K562 (cell line): ENCODE results near the gene PTTG2. TPM values are rescaled to one million over a fixed set of nuclear protein-coding genes. Genes with fewer than 3 reads are reported as not detected.
A peak's percentile ranks its signal among the peaks of the same experiment; 100 is the strongest.

ENCODE experiments used
- ATAC-seq: fragments of 200-7000 bp; cut with Tn5 transposase; 3 replicates; pipeline ENCODE4 v1.9.1; 2020; ENCODE audit warnings: moderate library complexity
- BruUV-seq: library from RNA; stranded (reverse); fragments of 400-500 nt; replicated peaks from 2 replicates; lab custom pipeline; 2021; lab: Mats Ljungman, UMichigan
- CTCF ChIA-PET: fragments of 300-600 bp; formaldehyde crosslinking; extraction: SDS; loops from one replicate; lab custom pipeline; 2021; ENCODE audit warnings: low intra/inter-chr PET ratio; lab: Yijun Ruan, JAX
- POLR2A ChIA-PET: fragments of 300-600, 350-650 bp; sonication (Branson Sonifier 250); formaldehyde crosslinking; extraction: SDS; loops from one replicate; lab custom pipeline; 2021; ENCODE audit warnings: antibody characterized with exemption, inconsistent platforms; lab: Yijun Ruan, JAX
- DNase-seq, 4 experiments: peaks; one replicate each; pipeline versions ENCODE4 v3.0.0 to v3.0.0-alpha.2; 2011 to 2018; ENCODE audit warnings: low spot score in 3 of 4, mixed read lengths in 3 of 4; ENCODE audit errors: extremely low read depth in 1 of 4
- FAIRE-seq: peaks from 2 replicates; lab custom pipeline; 2011; peaks lifted over from hg19 to GRCh38; lab: Jason Lieb, UNC
- H2AFZ ChIP-seq: 2 replicates; pipeline ENCODE4 v1.6.0; 2011; ENCODE audit warnings: low read depth, low read length, control low read depth, inconsistent platforms
- H3K27ac ChIP-seq: fragments of 200-600 bp; 3 replicates; pipeline ENCODE4 v1.8.0; 2011; ENCODE audit warnings: low read depth, mild to moderate bottlenecking, control low read depth, inconsistent platforms, low read length, moderate library complexity, mixed read lengths; ENCODE audit errors: extremely low read depth
- H3K27me3 ChIP-seq, 2 experiments: fragments of 300-600 bp in 1 of 2; 2 replicates in 1 of 2; 3 replicates in 1 of 2; pipeline versions ENCODE4 v1.6.0 to v1.8.0; 2011; ENCODE audit warnings: inconsistent platforms in 2 of 2, low read length in 2 of 2, mild to moderate bottlenecking in 1 of 2, mixed read lengths in 1 of 2, moderate library complexity in 1 of 2; ENCODE audit not compliant: control insufficient read depth in 2 of 2, insufficient read depth in 2 of 2
- H3K36me3 ChIP-seq: fragments of 300-600 bp; 3 replicates; pipeline ENCODE4 v1.8.0; 2011; ENCODE audit warnings: mild to moderate bottlenecking, low read length, inconsistent platforms; ENCODE audit not compliant: control insufficient read depth, insufficient read depth
- H3K4me1 ChIP-seq, 2 experiments: fragments of 200-600 bp in 1 of 2; replicated peaks in 1 of 2; 2 replicates in 1 of 2; 3 replicates in 1 of 2; pipeline versions ENCODE4 v1.5.1 to v1.8.0; 2011; ENCODE audit warnings: inconsistent platforms in 2 of 2, low read length in 2 of 2, mild to moderate bottlenecking in 1 of 2, mixed read lengths in 1 of 2, moderate library complexity in 1 of 2; ENCODE audit not compliant: control insufficient read depth in 2 of 2, insufficient read depth in 2 of 2
- H3K4me2 ChIP-seq: 2 replicates; pipeline ENCODE4 v1.6.1; 2011; ENCODE audit warnings: low read length, control low read depth, inconsistent platforms, mixed read lengths; ENCODE audit not compliant: insufficient read depth
- H3K4me3 ChIP-seq: fragments of 200-600 bp; sonication (generic), shearing (Covaris generic); 2 replicates; pipeline ENCODE4 v1.5.1; 2016; ENCODE audit warnings: control low read depth, inconsistent platforms
- H3K79me2 ChIP-seq: fragments of 200-600 bp; 3 replicates; pipeline ENCODE4 v1.8.0; 2011; ENCODE audit warnings: low read length, inconsistent platforms; ENCODE audit not compliant: control insufficient read depth, insufficient read depth
- H3K9ac ChIP-seq, 2 experiments: 2 replicates each; pipeline versions ENCODE4 v1.6.0 to v1.6.1; 2011; ENCODE audit warnings: low read depth in 2 of 2, low read length in 2 of 2, control low read depth in 1 of 2, inconsistent platforms in 1 of 2, mild to moderate bottlenecking in 1 of 2, mixed read lengths in 1 of 2; ENCODE audit not compliant: insufficient read depth in 1 of 2
- H3K9me1 ChIP-seq: one replicate; pipeline ENCODE4 v1.6.0; 2011; ENCODE audit warnings: inconsistent platforms, mild to moderate bottlenecking, low read length, moderate library complexity; ENCODE audit not compliant: control insufficient read depth, insufficient read depth
- H3K9me3 ChIP-seq: replicated peaks from 2 replicates; pipeline ENCODE4 v1.5.1; 2011; ENCODE audit warnings: low read depth, low read length, inconsistent platforms; ENCODE audit not compliant: control insufficient read depth, insufficient read depth
- H4K20me1 ChIP-seq: replicated peaks from 2 replicates; pipeline ENCODE4 v1.6.1; 2011; ENCODE audit warnings: low read length, inconsistent platforms, mixed read lengths; ENCODE audit not compliant: control insufficient read depth, insufficient read depth
- CBX3 ChIP-seq, 2 experiments: IDR thresholded peaks; 1 replicate in 1 of 2; 2 replicates in 1 of 2; pipeline ENCODE4 v1.6.1; 2012; ENCODE audit warnings: inconsistent platforms in 2 of 2, low read length in 2 of 2, borderline replicate concordance in 1 of 2, control low read depth in 1 of 2
- CREBBP ChIP-seq: IDR thresholded peaks from one replicate; pipeline ENCODE4 v1.6.1; 2012; ENCODE audit warnings: low read depth, mild to moderate bottlenecking, control low read depth, inconsistent platforms, low read length
- POLR2G ChIP-seq: fragments of 200-400 bp; formaldehyde crosslinking; IDR thresholded peaks from 2 replicates; pipeline ENCODE4 v1.6.1; 2017; ENCODE audit warnings: low read depth, mild to moderate bottlenecking, antibody characterized with exemption, low read length, moderate library complexity
- PRPF4 ChIP-seq: fragments of 200-400 bp; formaldehyde crosslinking; IDR thresholded peaks from one replicate; pipeline ENCODE4 v1.6.1; 2017; ENCODE audit warnings: low read length, low read depth, mild to moderate bottlenecking; ENCODE audit not compliant: insufficient read depth, poor library complexity, severe bottlenecking
- RBM25 ChIP-seq: fragments of 200-400 bp; formaldehyde crosslinking; IDR thresholded peaks from 2 replicates; pipeline ENCODE4 v1.6.1; 2018; ENCODE audit warnings: low read length, low read depth, moderate library complexity; ENCODE audit not compliant: severe bottlenecking
- TEAD1 ChIP-seq, 2 experiments: fragments of 450-650 bp in 1 of 2; sonication (generic) in 1 of 2; formaldehyde crosslinking; IDR thresholded peaks; 2 replicates each; pipeline versions ENCODE4 v1.4.0 to v1.8.0; 2020 to 2022; ENCODE audit warnings: mild to moderate bottlenecking in 2 of 2, missing genetic modification reagents in 1 of 2
- ZNF146 ChIP-seq: IDR thresholded peaks from one replicate; pipeline ENCODE4 v1.6.1; 2018; ENCODE audit warnings: missing compliant biosample characterization; ENCODE audit not compliant: unreplicated experiment
- ZNF175 ChIP-seq: fragments of 200-800 bp; sonication (Bioruptor generic); IDR thresholded peaks from 2 replicates; pipeline ENCODE4 v1.6.1; 2016; ENCODE audit warnings: low read depth, mild to moderate bottlenecking, missing genetic modification characterization, missing compliant biosample characterization
- WGBS: fragments of 100-300 bp; shearing (Covaris generic); methylation state at CpG from one replicate; pipeline ENCODE4 v1.1.6; 2016; ENCODE audit warnings: low coverage, mixed read lengths; ENCODE audit not compliant: insufficient coverage; ENCODE audit errors: missing lambda C conversion rate; 5-methylcytosine and 5-hydroxymethylcytosine counted together
- in situ Hi-C: fragments of 300-500 bp; cut with MboI; formaldehyde crosslinking; loops from 4 replicates; pipeline ENCODE4 v1.15.0; 2018; ENCODE audit warnings: inconsistent platforms, mixed read lengths
- intact Hi-C: fragments of 100-400 bp; cut with micrococcal nuclease; formaldehyde crosslinking; loops from 2 replicates; pipeline ENCODE4 v1.14.2; 2022
- polyA plus RNA-seq, 8 experiments: library from polyadenylated mRNA; depleted of rRNA in 4 of 8; stranded (reverse) in 5 of 8; unstranded in 3 of 8; fragments of >200 nt; fragmentation: Nextera tagmentation in 2 of 8; fragmentation: Illumina TruSeq in 1 of 8; extraction: Ambion mirVana in 2 of 8; extraction: Trizol in 1 of 8; gene quantifications; 2 replicates each; pipeline versions ENCODE4 v1.2.1 to v1.2.3, GENCODE V29; 2011 to 2014; ENCODE audit warnings: inconsistent platforms in 1 of 8, missing spikeins in 1 of 8
- total RNA-seq, 7 experiments: library from RNA; depleted of rRNA in 6 of 7; stranded (reverse); fragments of >200 nt in 6 of 7; fragmentation: Illumina TruSeq in 2 of 7; extraction: Trizol in 2 of 7; gene quantifications; 2 replicates each; pipeline versions ENCODE4 v1.2.1 to v1.2.3, GENCODE V29; 2011 to 2021; ENCODE audit warnings: low replicate concordance in 1 of 7

The PTTG2 gene
- total and polyA plus RNA-seq, 9 of the 15 experiments (the other 6 are each of a cell fraction or from before 2014, with no cell fraction given) = not detected

DNA sequence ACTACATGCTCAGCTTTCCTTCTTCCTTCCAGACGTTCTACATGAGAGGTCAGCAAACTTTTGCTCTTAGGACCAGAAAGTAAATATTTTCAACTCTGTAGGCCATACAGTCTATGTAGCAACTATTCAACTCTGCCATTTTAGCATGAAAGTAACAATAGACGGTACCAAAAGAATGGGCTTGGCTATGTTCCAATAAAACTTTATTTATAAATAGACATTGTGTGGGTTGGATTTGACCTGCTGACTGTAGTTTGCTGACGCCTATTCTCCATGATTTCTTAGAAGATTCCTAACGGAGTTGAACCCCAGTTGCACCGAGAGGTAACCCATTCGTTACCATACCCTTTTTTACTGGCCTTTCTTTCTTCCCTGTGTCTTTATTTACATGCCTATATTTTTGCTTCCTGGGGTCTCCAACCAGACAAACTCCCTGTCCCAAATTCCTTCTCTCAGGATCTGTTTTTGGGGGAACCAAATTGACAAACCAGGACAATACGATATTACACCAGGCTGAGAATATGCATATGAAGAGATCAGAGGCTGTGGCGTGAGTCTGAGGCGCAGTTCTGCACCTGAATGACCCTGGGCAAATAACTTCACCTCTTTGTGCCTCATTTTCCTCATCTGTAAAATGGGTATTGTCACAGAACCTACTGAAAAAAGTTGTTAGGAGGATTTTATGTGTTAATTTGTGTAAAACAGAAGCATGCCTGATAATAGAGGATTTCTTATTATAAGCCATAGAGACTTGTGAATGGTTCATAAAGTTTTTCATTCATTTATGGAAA, 10.4 kb upstream of the PTTG2 start (continued):
- TF ChIP-seq CREBBP (no peak), CBX3 (IDR thresholded peaks at IDR 0.05; ENCODE audit: borderline replicate concordance in 1 of 2, low read length in 2 of 2) (no peak), TEAD1 (CRISPR knock-in tag; IDR thresholded peaks at IDR 0.05) (no peak), RBM25 (peak; percentile 76), POLR2G (no peak), ZNF175 (CRISPR knock-in tag) (no peak)

DNA sequence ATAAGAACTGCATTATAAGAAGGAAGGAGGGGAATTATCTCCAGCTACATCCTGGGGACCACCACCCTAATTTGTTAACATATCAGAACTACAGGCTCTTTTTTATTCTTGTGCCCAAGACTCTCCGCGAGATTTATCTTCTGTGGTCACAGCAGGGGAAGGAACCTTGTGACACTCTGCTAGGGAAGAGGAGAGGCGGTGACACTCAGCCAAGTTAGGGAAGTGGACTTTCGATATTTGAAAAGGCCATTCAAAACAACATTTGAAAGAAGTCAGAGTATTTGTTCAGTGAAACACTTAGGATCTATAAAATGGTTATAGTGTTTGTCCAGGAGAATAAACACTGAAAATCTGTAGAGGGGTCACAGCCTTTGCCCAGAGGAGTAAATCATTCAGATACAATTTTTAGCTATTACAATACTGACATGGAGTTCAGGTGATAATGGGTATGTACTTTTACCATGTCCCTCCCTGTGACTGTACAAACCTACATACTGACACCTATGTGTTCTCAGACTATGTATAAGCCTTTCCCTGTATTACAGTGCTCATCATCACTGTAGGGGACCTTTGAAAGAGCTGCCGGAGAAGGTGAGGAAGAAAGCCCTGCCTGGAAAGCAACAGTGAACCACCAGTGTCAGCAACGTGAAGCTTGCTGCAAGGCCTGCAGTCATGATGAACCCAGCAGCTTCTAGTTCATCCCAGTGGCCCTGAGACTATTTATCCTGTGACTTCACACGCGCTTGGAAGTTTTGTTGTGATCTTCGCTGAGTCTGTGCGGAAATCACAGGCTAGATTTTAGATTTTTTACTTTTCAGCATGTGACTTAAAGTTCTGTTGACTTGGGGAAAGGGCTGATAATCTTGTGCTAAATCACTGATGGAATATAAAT, 8.5 kb upstream of the PTTG2 start:
- DNase-seq = no peak
- H3K27ac ChIP-seq = no peak overlapping the region
- TF ChIP-seq ZNF146 (CRISPR knock-in tag) (peak; percentile 4), PRPF4 (no peak)
- TF ChIP-seq, all 486 proteins: peak for 1
- Histone ChIP-seq H3K4me1 (no peaks in the 10 kb centered on the region), H3K9me1 (no peaks in the 10 kb centered on the region), H3K36me3 (no peaks in the 10 kb centered on the region), H3K27me3 (peaks cover 12 to 23% of the 10 kb centered on the region in 2 experiments; a peak in 4 of 5 replicates), H4K20me1 (no peaks in the 10 kb centered on the region), H2AFZ (no peak overlapping the region), H3K9me3 (no peaks in the 10 kb centered on the region), H3K4me3 (no peak overlapping the region), H3K4me2 (no peak overlapping the region), H3K9ac (no peak overlapping the region), H3K79me2 (no peaks in the 10 kb centered on the region)
- FAIRE-seq = no peak
- ChIA-PET POLR2A (interaction anchor here (1.1 to 1.4 kb wide), 2 partner anchors 52 to 56 kb away, joined by 3 read pairs; no protein-coding TSS in a partner anchor), CTCF (no interaction called here)
- ATAC-seq = no peak
- WGBS = 7% methylated on average over 10 of the region's 10 CpGs
- BruUV-seq = no TSS peak
- in situ Hi-C loops = no loop called here
- intact Hi-C loops = no loop called here
